22Rv1 (cell line): ENCODE results near the gene STRADB.

Experiments
- CTCF ChIP-seq: fragments of 450-650 bp; IDR thresholded peaks from 2 replicates; pipeline ENCODE4 v1.5.1; 2017; ENCODE audit warnings: mild to moderate bottlenecking
- ZFX ChIP-seq: fragments of 450-650 bp; IDR thresholded peaks from 2 replicates; pipeline ENCODE4 v1.6.1; 2017; ENCODE audit warnings: antibody characterized with exemption, borderline replicate concordance

- TF ChIP-seq CTCF (no peak), ZFX (no peak)
Measured at GRCh38 chr2:201490291-201490690, 38.8 kb downstream of the STRADB start.
